Sigmoid colon (tissue), 4 donors: Measurements from ENCODE around the gene CENPP.

Experiments
- EP300 ChIP-seq, 4 donors: sonication (generic); formaldehyde crosslinking; IDR thresholded peaks; one replicate each; pipeline ENCODE4 v1.6.1; 2017; ENCODE audit warnings: antibody characterized with exemption in 4 of 4
- POLR2A ChIP-seq, 2 donors: fragments of 450-650 bp; IDR thresholded peaks; one replicate each; pipeline ENCODE4 v1.6.1; 2016; ENCODE audit warnings: antibody characterized with exemption in 2 of 2, mild to moderate bottlenecking in 2 of 2, moderate library complexity in 2 of 2
- POLR2AphosphoS5 ChIP-seq, 4 donors: sonication (generic); formaldehyde crosslinking; IDR thresholded peaks; one replicate each; pipeline ENCODE4 v1.6.1; 2017; ENCODE audit warnings: antibody characterized with exemption in 4 of 4
- TF ChIP-seq, protein P1 (sequence below), 4 experiments: fragments of 450-650 bp in 3 of 4; fragments of 200-600 bp in 1 of 4; IDR thresholded peaks; one replicate each; pipeline ENCODE4 v1.5.1; 2016 to 2019; ENCODE audit warnings: antibody characterized with exemption in 4 of 4, mild to moderate bottlenecking in 3 of 4, moderate library complexity in 2 of 4

- TF ChIP-seq EP300 (IDR thresholded peaks at IDR 0.05) (no peak), POLR2AphosphoS5 (IDR thresholded peaks at IDR 0.05) (no peak), POLR2A (IDR thresholded peaks at IDR 0.05) (no peak)
- TF ChIP-seq, protein P1, sequence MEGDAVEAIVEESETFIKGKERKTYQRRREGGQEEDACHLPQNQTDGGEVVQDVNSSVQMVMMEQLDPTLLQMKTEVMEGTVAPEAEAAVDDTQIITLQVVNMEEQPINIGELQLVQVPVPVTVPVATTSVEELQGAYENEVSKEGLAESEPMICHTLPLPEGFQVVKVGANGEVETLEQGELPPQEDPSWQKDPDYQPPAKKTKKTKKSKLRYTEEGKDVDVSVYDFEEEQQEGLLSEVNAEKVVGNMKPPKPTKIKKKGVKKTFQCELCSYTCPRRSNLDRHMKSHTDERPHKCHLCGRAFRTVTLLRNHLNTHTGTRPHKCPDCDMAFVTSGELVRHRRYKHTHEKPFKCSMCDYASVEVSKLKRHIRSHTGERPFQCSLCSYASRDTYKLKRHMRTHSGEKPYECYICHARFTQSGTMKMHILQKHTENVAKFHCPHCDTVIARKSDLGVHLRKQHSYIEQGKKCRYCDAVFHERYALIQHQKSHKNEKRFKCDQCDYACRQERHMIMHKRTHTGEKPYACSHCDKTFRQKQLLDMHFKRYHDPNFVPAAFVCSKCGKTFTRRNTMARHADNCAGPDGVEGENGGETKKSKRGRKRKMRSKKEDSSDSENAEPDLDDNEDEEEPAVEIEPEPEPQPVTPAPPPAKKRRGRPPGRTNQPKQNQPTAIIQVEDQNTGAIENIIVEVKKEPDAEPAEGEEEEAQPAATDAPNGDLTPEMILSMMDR (IDR thresholded peaks at IDR 0.05), result no peak
These were observed 26.6 kb upstream of the CENPP start for GRCh38 chr9:92299116-92299515.
